Measurements from ENCODE around the gene SLC39A9.
A peak's percentile ranks its signal among the peaks of the same experiment; 100 is the strongest.

The SLC39A9 gene

GRCh38 chr14:69398053-69398817, at the start of gene SLC39A9, which contains the start of gene ERH:
Gene SLC39A9, plus strand, starts transcription at chr14:69398692. Its CDS starts 678 bp downstream, at chr14:69399370.
Gene ERH, minus strand, starts transcription at chr14:69398299. Its CDS starts 66 bp downstream, at chr14:69398233.
- peak; percentile 77 to 80 for DNase-seq (ENCODE audit: low read depth in 2 of 2)

GRCh38 chr14:69349091-69349777, 49.3 kb upstream of the SLC39A9 start:
- DNase-seq (ENCODE audit: low read depth in 2 of 2): no peak

- DNase-seq (ENCODE audit: low read depth in 2 of 2): no peak
These were observed 47.6 kb upstream of the SLC39A9 start for GRCh38 chr14:69350892-69351291.

- DNase-seq (ENCODE audit: low read depth in 2 of 2): no peak
These were observed 47.1 kb upstream of the SLC39A9 start for GRCh38 chr14:69351385-69351784.

GRCh38 chr14:69351911-69352310, 46.6 kb upstream of the SLC39A9 start:
- no peak for DNase-seq (ENCODE audit: low read depth in 2 of 2)

- DNase-seq (ENCODE audit: low read depth in 2 of 2): no peak
These were observed 45.3 kb upstream of the SLC39A9 start for GRCh38 chr14:69353168-69353567.

- peak in 1 of 2 donors; percentile 41 for DNase-seq (ENCODE audit: low read depth in 2 of 2)
These were observed 43.9 kb upstream of the SLC39A9 start for GRCh38 chr14:69354383-69355153.

- DNase-seq (ENCODE audit: low read depth in 2 of 2): no peak
These were observed 43.3 kb upstream of the SLC39A9 start for GRCh38 chr14:69355154-69355597.

- DNase-seq (ENCODE audit: low read depth in 2 of 2): no peak
These were observed 42.7 kb upstream of the SLC39A9 start for GRCh38 chr14:69355607-69356281.

- DNase-seq (ENCODE audit: low read depth in 2 of 2): no peak
These were observed 41.5 kb upstream of the SLC39A9 start for GRCh38 chr14:69356903-69357543.

GRCh38 chr14:69357544-69358200, 40.8 kb upstream of the SLC39A9 start:
- no peak for DNase-seq (ENCODE audit: low read depth in 2 of 2)

GRCh38 chr14:69358233-69358963, 40.1 kb upstream of the SLC39A9 start:
- no peak for DNase-seq (ENCODE audit: low read depth in 2 of 2)

- no peak for DNase-seq (ENCODE audit: low read depth in 2 of 2)
These were observed 39.5 kb upstream of the SLC39A9 start for GRCh38 chr14:69358966-69359365.

- no peak for DNase-seq (ENCODE audit: low read depth in 2 of 2)
These were observed 37.9 kb upstream of the SLC39A9 start for GRCh38 chr14:69360438-69361108.

- no peak for DNase-seq (ENCODE audit: low read depth in 2 of 2)
These were observed 35.4 kb upstream of the SLC39A9 start for GRCh38 chr14:69363055-69363454.

- DNase-seq (ENCODE audit: low read depth in 2 of 2): no peak
These were observed 34.5 kb upstream of the SLC39A9 start for GRCh38 chr14:69363964-69364363.

GRCh38 chr14:69364378-69364777, 34.1 kb upstream of the SLC39A9 start:
- no peak for DNase-seq (ENCODE audit: low read depth in 2 of 2)

- DNase-seq (ENCODE audit: low read depth in 2 of 2): no peak
These were observed 32.4 kb upstream of the SLC39A9 start for GRCh38 chr14:69366069-69366468.

- no peak for DNase-seq (ENCODE audit: low read depth in 2 of 2)
These were observed 31.7 kb upstream of the SLC39A9 start for GRCh38 chr14:69366761-69367160.
